ENCODE data around the gene PPT2. TPM values are rescaled to one million over a fixed set of nuclear protein-coding genes. Genes with fewer than 3 reads are reported as not detected.

Gene PPT2
- total and polyA plus RNA-seq, 2 of the 13 experiments (the other 11 are each of a cell fraction or from before 2014, with no cell fraction given): 39.2 to 61.8 TPM

DNA sequence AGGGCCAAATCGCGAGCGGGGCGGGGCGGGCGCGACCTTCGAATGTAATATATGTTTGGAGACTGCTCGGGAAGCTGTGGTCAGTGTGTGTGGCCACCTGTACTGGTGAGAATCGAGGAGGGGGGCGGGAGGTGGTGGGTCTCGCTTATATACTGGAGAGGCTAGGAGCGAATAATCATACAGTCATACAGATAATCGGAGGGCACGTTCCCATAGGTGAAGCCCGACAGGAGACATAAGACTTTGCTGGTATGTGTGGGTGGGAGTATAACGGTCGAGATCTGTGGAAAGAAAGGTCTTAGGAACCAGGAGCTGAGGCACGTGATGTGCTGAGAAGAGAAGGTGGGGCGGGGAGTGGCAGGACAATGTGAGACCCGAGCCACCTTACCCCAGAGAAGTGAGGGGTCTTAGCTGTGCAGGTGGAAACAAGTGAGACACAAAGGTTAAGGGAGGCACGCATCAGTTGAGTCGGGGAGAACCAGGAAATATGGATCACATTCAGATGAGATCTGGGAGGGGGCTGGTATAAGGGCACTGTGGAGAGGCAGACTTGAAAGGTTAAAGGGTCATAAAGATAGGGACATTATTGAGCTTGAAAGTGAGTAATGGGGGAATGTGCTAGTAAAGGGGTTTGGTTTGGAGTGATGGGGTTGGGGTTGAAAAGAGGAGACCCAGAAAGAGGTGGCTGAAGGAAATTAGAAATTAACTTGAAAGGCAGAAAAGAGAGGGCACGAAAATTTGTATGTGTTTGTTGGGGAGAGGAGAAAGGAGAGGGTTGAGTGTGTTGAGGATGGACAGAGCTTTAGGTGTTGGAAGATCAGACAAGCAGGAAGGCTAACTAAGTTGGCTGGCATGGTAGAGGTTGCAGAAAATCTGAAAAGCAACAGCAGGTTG lies 24.9 kb downstream of the PPT2 start (continued):
- TF ChIP-seq, protein P1, sequence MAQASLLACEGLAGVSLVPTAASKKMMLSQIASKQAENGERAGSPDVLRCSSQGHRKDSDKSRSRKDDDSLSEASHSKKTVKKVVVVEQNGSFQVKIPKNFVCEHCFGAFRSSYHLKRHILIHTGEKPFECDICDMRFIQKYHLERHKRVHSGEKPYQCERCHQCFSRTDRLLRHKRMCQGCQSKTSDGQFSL (CRISPR knock-in tag; IDR thresholded peaks at IDR 0.05): peak; percentile 54; the same call in 1 of the 2 replicates
- no peak for TF ChIP-seq NFE2 (CRISPR knock-in tag; IDR thresholded peaks at IDR 0.05)
- TF ChIP-seq, protein P2, sequence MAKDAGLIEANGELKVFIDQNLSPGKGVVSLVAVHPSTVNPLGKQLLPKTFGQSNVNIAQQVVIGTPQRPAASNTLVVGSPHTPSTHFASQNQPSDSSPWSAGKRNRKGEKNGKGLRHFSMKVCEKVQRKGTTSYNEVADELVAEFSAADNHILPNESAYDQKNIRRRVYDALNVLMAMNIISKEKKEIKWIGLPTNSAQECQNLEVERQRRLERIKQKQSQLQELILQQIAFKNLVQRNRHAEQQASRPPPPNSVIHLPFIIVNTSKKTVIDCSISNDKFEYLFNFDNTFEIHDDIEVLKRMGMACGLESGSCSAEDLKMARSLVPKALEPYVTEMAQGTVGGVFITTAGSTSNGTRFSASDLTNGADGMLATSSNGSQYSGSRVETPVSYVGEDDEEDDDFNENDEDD (CRISPR knock-in tag; IDR thresholded peaks at IDR 0.05; ENCODE audit: borderline replicate concordance): 0 out of 2 replicates have a peak, but pooled peaks have one; percentile 4
- no peak for TF ChIP-seq ZNF547 (CRISPR knock-in tag; IDR thresholded peaks at IDR 0.05)
- TF ChIP-seq XBP1 (CRISPR knock-in tag; IDR thresholded peaks at IDR 0.05): no peak
- 0 out of 2 replicates have a peak, but pooled peaks have one; percentile 5 for TF ChIP-seq FOSL2 (CRISPR knock-in tag; IDR thresholded peaks at IDR 0.05)
- peak; percentile 71; the same call in 1 of the 2 replicates for TF ChIP-seq FOXC1 (CRISPR knock-in tag; IDR thresholded peaks at IDR 0.05; ENCODE audit: borderline replicate concordance)
- TF ChIP-seq, protein P3, sequence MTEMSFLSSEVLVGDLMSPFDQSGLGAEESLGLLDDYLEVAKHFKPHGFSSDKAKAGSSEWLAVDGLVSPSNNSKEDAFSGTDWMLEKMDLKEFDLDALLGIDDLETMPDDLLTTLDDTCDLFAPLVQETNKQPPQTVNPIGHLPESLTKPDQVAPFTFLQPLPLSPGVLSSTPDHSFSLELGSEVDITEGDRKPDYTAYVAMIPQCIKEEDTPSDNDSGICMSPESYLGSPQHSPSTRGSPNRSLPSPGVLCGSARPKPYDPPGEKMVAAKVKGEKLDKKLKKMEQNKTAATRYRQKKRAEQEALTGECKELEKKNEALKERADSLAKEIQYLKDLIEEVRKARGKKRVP (CRISPR knock-in tag; IDR thresholded peaks at IDR 0.05): 0 out of 4 replicates have a peak, but pooled peaks of 1 of the 2 experiments have one; percentile 27
- TF ChIP-seq ZNF296 (CRISPR knock-in tag; conservative IDR thresholded peaks at IDR 0.05): 0 out of 2 replicates have a peak, but pooled peaks have one; percentile 45
- 0 out of 2 replicates have a peak, but pooled peaks have one; percentile 14 for TF ChIP-seq KLF9 (CRISPR knock-in tag; IDR thresholded peaks at IDR 0.05; ENCODE audit: low read depth)
- TF ChIP-seq, protein P4, sequence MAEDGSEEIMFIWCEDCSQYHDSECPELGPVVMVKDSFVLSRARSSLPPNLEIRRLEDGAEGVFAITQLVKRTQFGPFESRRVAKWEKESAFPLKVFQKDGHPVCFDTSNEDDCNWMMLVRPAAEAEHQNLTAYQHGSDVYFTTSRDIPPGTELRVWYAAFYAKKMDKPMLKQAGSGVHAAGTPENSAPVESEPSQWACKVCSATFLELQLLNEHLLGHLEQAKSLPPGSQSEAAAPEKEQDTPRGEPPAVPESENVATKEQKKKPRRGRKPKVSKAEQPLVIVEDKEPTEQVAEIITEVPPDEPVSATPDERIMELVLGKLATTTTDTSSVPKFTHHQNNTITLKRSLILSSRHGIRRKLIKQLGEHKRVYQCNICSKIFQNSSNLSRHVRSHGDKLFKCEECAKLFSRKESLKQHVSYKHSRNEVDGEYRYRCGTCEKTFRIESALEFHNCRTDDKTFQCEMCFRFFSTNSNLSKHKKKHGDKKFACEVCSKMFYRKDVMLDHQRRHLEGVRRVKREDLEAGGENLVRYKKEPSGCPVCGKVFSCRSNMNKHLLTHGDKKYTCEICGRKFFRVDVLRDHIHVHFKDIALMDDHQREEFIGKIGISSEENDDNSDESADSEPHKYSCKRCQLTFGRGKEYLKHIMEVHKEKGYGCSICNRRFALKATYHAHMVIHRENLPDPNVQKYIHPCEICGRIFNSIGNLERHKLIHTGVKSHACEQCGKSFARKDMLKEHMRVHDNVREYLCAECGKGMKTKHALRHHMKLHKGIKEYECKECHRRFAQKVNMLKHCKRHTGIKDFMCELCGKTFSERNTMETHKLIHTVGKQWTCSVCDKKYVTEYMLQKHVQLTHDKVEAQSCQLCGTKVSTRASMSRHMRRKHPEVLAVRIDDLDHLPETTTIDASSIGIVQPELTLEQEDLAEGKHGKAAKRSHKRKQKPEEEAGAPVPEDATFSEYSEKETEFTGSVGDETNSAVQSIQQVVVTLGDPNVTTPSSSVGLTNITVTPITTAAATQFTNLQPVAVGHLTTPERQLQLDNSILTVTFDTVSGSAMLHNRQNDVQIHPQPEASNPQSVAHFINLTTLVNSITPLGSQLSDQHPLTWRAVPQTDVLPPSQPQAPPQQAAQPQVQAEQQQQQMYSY (CRISPR knock-in tag; IDR thresholded peaks at IDR 0.05): no peak
- TF ChIP-seq SOX6 (IDR thresholded peaks at IDR 0.05): no peak
- peak; percentile 36; the same call in 1 of the 2 replicates for TF ChIP-seq SOX6 (CRISPR knock-in tag; IDR thresholded peaks at IDR 0.05)
- no peak for TF ChIP-seq ZNF446 (CRISPR knock-in tag; IDR thresholded peaks at IDR 0.05)
- peak; percentile 61; the same call in 1 of the 2 replicates for TF ChIP-seq BHLHE40 (IDR thresholded peaks at IDR 0.05; ENCODE audit: low read length)
- TF ChIP-seq NFE2L2 (IDR thresholded peaks at IDR 0.05; ENCODE audit: low read length): no peak
- TF ChIP-seq, protein P5, sequence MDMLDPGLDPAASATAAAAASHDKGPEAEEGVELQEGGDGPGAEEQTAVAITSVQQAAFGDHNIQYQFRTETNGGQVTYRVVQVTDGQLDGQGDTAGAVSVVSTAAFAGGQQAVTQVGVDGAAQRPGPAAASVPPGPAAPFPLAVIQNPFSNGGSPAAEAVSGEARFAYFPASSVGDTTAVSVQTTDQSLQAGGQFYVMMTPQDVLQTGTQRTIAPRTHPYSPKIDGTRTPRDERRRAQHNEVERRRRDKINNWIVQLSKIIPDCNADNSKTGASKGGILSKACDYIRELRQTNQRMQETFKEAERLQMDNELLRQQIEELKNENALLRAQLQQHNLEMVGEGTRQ (IDR thresholded peaks at IDR 0.05; ENCODE audit: low read depth, low read length): 0 out of 2 replicates have a peak, but pooled peaks have one; percentile 8
- TF ChIP-seq, protein P5 (CRISPR knock-in tag; IDR thresholded peaks at IDR 0.05; ENCODE audit: borderline replicate concordance): no peak
- 0 out of 2 replicates have a peak, but pooled peaks have one; percentile 71 for TF ChIP-seq ZFP37 (CRISPR knock-in tag; IDR thresholded peaks at IDR 0.05; ENCODE audit: borderline replicate concordance)
- TF ChIP-seq CHD4 (IDR thresholded peaks at IDR 0.05; ENCODE audit: borderline replicate concordance, low read length): no peak
- TF ChIP-seq ZNF264 (CRISPR knock-in tag; IDR thresholded peaks at IDR 0.05): no peak
